Measurements from ENCODE around the gene HOXB13. TPM values are rescaled to one million over a fixed set of nuclear protein-coding genes. Genes with fewer than 3 reads are reported as not detected.
"Not testable (repeated sequence)": the region's sequence is repeated elsewhere in the genome, so short reads cannot be mapped to it uniquely, and the experiment has no call there.

Gene HOXB13
- total RNA-seq, 1 experiment from 2014 or later: 3.3 TPM

GRCh38 chr17:48726916-48727286 lies 1.6 kb downstream of the HOXB13 start:
- no peak for DNase-seq (ENCODE audit: low spot score)

DNA sequence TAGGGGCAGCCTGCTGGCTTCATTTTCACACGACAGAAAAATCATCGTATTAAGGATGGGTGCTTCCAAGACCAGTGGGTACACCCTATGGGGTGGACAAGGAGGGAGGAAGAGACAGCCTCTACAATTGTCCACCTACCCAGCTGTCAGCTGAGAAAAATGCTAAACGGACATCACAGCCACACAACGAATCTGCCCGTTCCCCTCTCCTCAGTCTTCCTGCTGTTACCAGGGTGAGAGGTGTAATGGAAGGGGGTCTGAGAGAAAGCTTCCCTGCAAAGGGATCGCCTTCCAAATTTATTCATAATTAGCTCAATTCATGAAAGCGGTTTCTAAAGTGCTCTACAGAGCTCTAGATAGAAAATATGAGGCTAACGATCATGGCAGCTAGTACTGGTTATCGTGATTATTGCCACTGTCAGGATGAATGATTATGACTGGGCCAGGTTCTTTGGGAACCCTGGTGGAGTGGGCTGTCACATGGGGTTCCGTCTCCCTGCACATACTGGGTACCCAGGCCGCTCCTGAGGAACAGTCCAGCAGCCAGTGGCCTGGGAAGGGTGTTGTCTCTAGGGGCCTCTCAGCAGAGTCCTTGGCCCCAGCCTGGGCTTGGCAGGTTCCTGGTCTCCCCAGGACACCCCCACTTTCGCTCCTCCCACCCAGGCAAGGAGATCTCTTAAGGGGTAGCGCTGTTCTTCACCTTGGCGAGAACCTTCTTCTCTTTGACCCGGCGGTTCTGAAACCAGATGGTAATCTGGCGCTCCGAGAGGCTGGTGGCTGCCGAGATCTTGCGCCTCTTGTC lies 2.2 kb downstream of the HOXB13 start:
- DNase-seq (ENCODE audit: low spot score): no peak

DNA sequence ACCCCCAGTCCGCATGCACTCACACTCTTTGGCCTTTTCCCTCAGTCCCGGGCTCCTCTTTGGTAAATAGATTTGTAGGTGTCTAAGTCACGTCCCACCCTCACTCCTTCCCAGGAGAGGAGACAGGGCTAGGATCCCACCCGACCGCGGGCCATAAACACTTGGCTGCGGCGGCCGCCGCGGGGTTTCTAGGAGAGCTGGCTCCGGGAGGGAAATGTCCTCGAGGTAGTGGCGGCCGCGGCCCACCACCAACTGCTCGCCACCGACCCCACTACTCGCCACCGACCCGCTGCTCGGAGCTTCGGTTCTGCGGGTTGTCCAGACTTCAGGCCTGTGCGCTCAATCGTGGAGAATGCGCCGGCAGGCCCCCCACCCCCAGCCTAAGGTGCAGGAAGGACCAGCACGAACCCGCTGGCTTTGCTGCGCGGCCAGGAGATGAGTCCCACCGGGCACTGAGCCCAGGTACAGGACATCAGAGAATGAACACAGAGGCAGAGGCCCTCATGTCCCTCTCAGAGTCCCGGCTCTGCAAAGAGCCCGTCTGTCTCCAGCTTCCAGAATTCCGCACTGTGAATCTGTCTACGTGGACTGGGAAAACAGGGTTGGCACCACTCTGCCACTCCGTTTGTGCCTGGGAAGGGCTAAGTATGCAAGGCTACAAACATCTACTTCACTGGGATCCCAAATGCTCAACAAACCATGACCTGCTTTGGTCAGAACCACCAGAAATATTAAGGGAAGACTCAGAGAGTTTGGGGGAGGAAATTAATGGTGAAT lies 3.1 kb downstream of the HOXB13 start:
- no peak for DNase-seq (ENCODE audit: low spot score)

DNA sequence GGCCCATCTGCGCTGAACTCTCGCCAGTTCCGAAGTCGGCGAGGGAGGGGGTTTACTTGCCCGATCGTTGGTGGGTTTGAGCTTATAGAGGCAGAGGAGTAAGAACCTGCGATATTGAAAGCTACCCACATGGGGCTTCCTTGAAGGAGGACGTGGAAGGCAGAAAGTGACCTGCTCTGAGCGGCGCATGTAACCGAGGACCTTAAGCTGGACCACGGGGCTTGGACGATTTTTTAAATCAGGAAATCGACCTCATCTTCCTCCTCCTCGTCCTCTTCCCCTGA lies 3.6 kb downstream of the HOXB13 start:
- DNase-seq (ENCODE audit: low spot score): no peak

- DNase-seq (ENCODE audit: low spot score): peak; percentile 49
Observed at GRCh38 chr17:48724251-48725003, 4.1 kb downstream of the HOXB13 start.

DNA sequence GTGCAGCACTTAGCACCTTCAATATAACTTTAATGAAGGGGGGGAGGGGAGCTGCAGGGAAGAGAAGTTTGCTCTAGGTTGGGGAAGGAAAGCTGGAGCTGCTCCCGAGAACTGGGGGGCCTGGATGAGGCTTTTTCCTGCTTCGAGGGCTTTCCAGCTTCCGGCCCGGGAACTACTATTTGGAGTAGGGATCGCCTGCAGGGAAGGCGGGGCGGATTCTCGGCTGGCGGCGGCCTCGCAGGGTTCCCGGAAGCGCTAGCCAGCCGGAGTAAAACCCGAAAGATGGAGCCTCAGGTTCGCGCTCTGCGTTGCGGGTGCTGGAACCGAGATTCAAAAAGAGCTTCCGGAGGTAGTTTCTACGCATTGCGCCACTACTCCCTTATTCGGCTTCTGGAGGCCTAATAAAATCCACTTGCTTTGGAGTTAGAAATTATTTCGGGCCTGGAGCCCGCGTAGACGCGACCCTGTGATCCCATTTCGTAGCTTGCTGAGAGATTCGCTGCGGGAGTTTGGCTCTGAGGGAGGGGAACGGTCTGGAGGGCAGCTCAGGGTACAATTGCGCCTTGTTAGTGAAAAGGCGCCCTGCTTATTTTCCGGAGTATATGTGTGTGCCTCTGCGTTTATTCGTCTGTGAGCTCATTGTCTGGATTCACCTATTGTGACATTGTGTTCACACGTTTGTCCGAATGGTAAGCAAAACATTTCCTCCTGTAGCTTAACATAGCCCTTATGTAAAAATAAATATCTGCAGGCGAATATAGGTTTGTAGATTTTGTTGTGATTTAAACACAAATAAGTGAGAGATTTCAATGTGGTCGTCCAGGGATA lies 4.9 kb downstream of the HOXB13 start:
- no peak for DNase-seq (ENCODE audit: low spot score)

DNA sequence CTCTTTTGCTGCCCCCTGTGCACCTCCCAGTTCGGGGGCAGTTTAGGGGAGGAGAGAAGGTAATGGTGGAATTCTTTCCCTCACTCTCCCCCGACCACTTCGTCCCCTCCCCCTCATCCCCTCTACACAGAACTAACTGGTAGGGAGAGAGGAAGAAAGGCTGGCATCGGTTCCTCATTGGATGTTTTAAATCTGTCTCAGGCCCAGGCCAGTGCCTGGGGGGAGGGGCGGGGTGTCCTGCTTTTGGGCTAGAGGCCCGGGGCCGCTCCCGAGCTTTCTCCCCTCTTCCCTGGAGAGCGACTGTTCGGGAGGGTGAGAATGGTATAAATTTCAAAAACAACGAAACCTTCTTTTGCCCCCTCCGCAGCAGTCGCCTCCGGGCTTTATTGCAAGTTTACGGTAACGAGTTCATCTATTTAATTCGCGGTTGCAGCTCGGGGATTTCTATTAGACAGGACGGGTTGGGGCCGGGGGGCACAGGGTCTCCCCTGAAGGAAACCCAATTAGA lies 5.6 kb downstream of the HOXB13 start, which contains the start of gene PRAC2:
Gene PRAC2, plus strand, starts transcription at position 271 of the 508 bp plus-strand sequence. CDS start 1,226 bp downstream, outside the sequence.
- no peak for DNase-seq (ENCODE audit: low spot score)

DNA sequence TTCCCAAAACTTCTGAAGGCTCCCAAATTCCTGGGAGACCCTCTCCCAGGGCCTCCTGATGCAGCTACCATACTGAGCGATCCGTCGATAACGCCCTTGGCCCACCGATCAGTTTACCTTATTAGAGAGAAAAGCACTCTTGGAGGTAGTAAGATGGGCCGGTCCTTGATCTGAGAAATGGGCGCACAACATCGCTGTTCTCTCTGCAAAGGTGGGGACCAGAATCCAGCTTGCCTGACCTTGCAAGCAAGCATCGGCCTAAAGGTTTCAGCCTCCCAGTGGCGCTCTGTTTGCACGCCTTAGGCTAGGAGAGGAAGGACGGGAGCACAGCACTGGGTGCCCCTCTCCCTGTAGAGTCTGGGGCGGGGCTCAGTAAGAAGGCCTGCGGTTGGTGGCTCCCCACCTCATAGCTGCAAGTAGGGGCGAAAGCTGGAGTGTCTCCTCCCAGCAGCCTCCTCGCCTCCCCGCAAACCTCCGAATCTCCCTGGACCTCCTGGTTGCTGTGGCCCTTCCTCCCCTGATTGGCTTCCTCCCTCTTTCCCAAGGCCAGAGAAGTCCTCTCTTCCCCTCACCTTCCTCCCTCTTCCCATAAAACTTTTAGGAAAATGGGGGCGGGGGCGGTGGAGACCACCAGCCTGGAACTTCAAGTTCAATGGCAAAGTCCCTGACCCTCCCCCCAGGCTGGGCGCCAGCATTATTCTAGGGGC lies 6.2 kb downstream of the HOXB13 start, which contains the start of gene PRAC1:
Gene PRAC1, minus strand, starts transcription at position 318 of the 707 bp plus-strand sequence. Its CDS starts 126 bp downstream, at position 192.
- no peak for DNase-seq (ENCODE audit: low spot score)

- DNase-seq (ENCODE audit: low spot score): no peak
Observed at GRCh38 chr17:48721009-48721402, 7.5 kb downstream of the HOXB13 start.

DNA sequence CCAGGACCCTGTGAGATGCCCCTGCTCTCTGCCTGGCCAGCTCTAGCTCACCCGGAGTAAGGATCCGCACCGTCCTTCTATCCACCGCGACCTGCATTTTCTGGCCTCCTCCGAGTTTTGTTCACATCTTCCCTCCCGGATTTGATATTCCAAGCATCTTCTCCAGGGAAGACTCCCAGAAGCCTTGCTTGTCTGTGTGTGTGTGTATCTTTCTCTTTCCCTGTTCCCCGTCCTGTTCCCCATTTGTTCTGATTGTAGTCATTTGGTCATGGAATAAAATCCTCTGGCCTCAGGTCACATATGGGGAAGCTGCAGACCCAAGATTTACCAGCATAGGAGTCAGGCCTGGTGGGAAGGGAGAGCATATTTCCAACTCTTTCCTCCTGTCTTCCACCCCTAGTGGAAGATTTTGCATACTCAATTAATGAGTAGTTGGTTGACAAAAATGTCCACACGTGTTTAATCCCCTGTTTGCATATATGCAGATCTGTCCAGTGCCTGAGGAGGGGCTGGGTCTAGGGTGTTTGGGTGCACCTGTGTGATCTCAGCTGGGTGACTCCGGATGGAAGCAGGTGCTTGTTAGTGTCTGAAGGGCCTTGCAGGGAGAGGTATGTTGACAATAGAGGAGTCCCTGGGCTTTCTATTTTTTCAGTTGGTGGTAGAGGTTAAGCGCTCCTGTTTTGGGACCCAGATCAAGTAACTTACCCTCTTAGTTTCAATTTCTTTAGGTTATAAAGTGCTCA lies 8.1 kb downstream of the HOXB13 start:
- DNase-seq (ENCODE audit: low spot score): no peak

- no peak for DNase-seq (ENCODE audit: low spot score)
Observed at GRCh38 chr17:48719642-48720265, 8.8 kb downstream of the HOXB13 start.

DNA sequence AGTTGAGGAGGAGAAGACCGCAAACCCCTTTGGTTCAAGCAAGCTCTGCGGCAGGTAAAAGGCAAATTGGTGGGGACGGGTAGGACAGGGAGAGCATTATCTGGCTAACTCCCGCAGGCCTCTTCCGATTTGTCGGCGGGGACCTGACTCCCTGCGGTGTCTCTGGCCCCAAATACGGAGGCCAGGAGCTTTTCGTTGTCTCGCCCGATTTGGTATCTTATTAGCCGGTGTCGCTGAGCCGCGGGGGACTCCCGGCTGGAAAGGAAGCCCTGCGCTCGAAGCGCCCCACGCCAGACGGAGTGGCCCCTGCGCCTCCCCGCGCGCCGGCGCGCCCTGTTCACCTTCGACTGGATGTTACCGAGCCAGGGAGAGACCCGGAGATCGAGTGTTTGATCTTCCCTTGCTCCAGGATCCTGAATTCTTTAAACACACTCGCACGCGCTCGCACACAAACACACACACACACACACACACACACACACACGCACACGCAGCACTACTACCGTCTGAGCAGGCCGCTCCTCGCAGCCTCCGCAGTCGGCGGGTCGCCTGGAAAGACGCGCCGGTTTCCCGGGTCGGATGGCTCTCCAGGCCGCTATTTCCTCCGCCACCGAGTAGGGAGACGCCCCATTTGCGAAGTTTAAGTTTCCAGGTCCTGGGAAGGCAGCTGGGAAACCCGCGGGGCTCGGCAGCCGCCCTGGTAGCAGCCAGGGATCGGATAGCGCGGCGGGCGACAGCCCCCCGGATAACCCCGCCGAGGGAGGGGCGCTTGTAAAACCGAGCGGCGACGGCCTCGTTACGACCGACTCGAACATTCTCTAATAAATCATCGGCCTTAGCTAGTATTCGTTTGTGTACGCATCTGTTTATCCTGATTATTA lies 9.5 kb downstream of the HOXB13 start:
- no peak for DNase-seq (ENCODE audit: low spot score)

- DNase-seq (ENCODE audit: low spot score): no peak
Observed at GRCh38 chr17:48718227-48718760, 10.3 kb downstream of the HOXB13 start.

GRCh38 chr17:48717367-48718226 lies 11.0 kb downstream of the HOXB13 start:
- DNase-seq (ENCODE audit: low spot score): no peak

DNA sequence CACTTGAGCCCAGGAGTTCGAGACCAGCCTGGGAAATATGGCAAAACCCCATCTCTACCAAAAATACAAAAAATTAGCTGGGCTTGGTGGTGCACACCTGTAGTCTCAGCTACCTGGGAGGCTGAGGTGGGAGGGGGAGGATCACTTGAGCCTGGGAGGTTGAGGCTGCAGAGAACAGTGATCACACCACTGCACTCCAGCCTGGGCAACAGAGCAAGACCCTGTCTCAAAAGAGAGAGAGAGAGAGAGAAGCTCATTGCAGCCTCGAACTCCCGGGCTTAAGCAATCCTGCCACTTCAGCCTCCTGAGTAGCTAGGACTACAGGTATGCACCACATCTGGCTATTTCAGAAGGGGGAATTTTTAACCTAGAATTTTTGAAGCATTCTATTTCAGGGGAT lies 12.0 kb downstream of the HOXB13 start:
- not testable (repeated sequence) for DNase-seq (ENCODE audit: low spot score)

DNA sequence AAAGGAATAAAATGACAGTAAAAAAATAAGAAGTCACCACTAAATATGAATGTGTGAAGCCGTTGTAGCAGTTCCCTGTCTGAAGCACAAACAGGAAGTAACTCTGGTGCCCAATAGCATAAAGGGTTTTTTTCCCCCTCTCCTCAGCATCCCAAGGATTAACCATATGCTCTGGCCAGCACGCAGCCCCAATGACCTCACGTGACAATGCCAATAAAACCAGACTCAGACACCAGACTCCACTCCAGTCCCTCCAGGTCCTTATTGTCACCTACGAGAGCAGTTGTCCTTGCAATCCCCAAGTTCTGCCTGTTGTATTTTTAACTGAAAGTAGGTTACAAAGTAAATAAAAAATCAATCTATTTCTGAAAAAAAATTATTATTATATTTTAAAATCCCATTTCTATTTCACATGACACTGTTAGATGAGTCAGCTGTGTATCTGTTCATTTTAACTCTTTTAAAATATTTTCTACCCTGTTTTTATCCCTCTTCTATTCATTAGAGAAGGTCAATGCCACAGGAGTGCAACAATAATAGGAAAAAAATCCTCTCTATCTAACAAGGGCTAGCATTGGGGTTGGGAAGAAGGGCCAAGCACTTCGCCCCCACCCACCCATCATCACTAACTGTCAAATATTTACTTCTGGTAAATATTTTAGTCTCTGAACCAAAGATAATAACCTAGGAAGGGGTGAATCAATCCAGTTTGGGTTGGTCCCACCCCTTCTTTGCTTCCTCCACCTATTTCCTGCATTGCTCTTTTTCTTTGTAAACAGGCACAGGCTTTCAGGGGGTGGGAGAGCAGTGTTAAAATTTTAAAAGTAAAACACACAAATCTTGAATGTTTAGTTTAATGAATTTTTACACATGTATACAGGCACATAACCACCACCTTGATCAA lies 12.8 kb downstream of the HOXB13 start:
- DNase-seq (ENCODE audit: low spot score): no peak

Measured in H4 (cell line).